Measurements from ENCODE around the gene NISCH. TPM values are rescaled to one million over a fixed set of nuclear protein-coding genes. Genes with fewer than 3 reads are reported as not detected.

Gene NISCH
- total and polyA plus RNA-seq, 12 donors, result 24.0 to 56.3 (median 41.9) TPM

DNA sequence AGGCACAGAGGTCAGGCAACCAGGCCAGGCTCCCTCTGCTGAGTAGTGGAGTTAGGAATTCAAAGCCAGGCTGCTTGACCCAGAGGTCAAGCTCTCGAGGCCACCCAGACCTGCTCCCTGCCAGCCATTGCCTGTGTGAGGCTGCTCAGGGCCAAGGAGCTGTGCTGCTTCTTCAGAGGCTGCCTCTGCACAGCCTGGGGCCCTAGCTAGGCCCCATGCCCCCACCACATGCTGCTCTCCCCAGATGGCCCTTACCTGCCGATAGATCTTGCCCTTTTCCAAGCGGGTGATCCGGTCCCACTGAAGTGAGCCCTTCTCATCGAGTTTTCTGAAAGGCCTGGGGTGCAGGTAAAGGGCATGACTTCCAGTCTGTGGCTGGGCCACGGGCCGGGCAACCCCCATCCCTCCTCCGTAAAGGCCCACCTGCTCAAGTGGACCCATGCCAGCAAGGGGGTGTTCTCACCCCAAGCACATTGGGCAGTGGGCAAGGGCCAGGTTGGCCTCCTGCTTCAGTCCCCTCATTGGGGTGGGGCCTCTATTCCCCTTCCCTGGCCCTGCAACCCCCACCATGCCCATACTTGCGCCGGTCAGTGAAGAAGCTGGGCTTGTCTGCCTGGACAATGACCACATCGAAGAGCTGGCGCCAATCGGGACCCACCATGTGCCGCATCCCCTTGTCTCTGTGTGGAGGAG, 71.8 kb downstream of the NISCH start:
- no peak for ATAC-seq
- Histone ChIP-seq H3K27me3 (no peaks in the 10 kb centered on the region), H3K36me3 (peaks cover 0 to 70% (median 19%) of the 10 kb centered on the region in 9 donors), H3K4me1 (peaks cover 46 to 80% (median 64%) of the 10 kb centered on the region in 9 donors), H3K9me3 (no peaks in the 10 kb centered on the region), H3K4me3 (no peak overlapping the region), H3K27ac (peak overlapping the region in 7 of 10 donors; percentile 10 to 91 (median 82))
- intact Hi-C loops (cut with DNase I), result loop anchor here in 1 of 10 donors (5.0 kb wide), 1 partner anchor 35 kb away; no protein-coding TSS in a partner anchor
- no peak for TF ChIP-seq CTCF (IDR thresholded peaks at IDR 0.05)
- peak in 1 of 2 donors; percentile 16 for DNase-seq
- WGBS, 2 donors, result 91 to 95% methylated on average over 14 of the region's 14 CpGs

DNA sequence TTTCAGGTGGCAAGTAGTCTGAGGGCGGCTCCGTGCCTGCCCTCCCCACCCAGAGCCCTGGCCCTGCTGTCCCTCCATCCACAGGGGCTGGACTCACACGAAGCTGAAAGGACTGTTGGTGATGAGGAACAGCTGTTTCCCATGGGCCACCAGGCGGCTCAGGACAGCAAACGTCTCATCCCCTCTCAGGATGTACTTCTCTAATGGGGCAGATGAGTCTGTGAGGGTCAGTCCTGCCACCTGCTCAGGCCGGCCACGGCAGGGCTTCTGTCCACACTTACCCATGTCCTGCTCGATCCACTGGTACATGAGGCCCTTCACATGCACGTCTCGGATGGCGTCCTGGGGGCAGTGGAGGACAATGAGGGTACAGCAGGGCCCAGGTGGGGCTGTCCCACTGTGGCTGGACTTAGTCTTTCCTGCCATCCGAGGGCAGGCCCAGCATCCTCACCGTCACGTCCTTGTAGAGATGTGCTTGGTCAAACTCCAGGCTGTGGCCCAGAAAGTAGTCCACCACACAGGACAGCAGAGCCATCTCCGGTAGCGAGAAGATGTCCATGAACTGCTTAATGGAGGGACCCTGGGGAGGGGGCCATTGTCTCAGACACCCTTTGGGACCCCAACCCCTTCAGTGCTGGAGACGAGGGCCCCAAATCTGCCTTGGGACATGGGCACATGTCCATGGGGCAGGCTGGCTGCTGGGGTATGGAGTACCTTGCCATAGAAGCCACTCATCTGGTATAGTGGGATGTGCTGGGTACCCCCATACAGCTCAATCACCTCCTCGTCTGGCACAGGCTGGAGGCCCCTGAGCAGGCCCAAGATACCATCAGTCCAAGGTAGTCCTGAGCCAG, 72.6 kb downstream of the NISCH start:
- Histone ChIP-seq H3K36me3 (peaks cover 0 to 62% (median 19%) of the 10 kb centered on the region in 9 donors), H3K4me3 (no peak overlapping the region), H3K27ac (peak overlapping the region in 5 of 10 donors; percentile 22 to 91 (median 77)), H3K9me3 (no peaks in the 10 kb centered on the region), H3K27me3 (no peaks in the 10 kb centered on the region), H3K4me1 (peaks cover 54 to 88% (median 71%) of the 10 kb centered on the region in 9 donors)
- no peak for TF ChIP-seq CTCF (IDR thresholded peaks at IDR 0.05)
- 83 to 89% methylated on average over 18 of the region's 18 CpGs for WGBS, 2 donors
- DNase-seq (peak in 1 of 2 donors; percentile 14), ATAC-seq (no peak)
- intact Hi-C loops (cut with DNase I), result loop anchor here in 1 of 10 donors (5.0 kb wide), 1 partner anchor 36 kb away; no protein-coding TSS in a partner anchor

- H3K4me3 ChIP-seq, result no peak overlapping the region
- peak overlapping the region in 8 of 10 donors; percentile 70 to 91 (median 84) for H3K27ac ChIP-seq
- H3K27me3 ChIP-seq, result no peaks in the 10 kb centered on the region
- no peaks in the 10 kb centered on the region for H3K9me3 ChIP-seq
- peaks cover 0 to 54% (median 16%) of the 10 kb centered on the region in 9 donors for H3K36me3 ChIP-seq
- intact Hi-C loops (cut with DNase I), result loop anchor here in 1 of 10 donors (5.0 kb wide), 1 partner anchor 36 kb away; no protein-coding TSS in a partner anchor
- H3K4me1 ChIP-seq, result peaks cover 57 to 92% (median 75%) of the 10 kb centered on the region in 9 donors
- WGBS, 2 donors, result 86 to 87% methylated on average over 25 of the region's 25 CpGs
- ATAC-seq (no peak), DNase-seq (peak in 1 of 2 donors; percentile 16)
- no peak for TF ChIP-seq CTCF (IDR thresholded peaks at IDR 0.05)
These were observed 73.4 kb downstream of the NISCH start for GRCh38 chr3:52528586-52529375.

All from heart right ventricle (tissue), 16 donors.